DOHH2 (cell line): ENCODE data around the gene KCNK7.
A peak's percentile ranks its signal among the peaks of the same experiment; 100 is the strongest.
"Not testable (repeated sequence)": the region's sequence is repeated elsewhere in the genome, so short reads cannot be mapped to it uniquely, and the experiment has no call there.

Experiments
- H3F3A ChIP-seq: fragments of 200-600 bp; sonication (generic), shearing (Covaris generic); 2 replicates; pipeline ENCODE4 v1.6.0; 2016; ENCODE audit warnings: antibody characterized with exemption, mild to moderate bottlenecking; ENCODE audit not compliant: control insufficient read depth, insufficient read depth
- H3K27ac ChIP-seq: fragments of 200-600 bp; sonication (generic); 2 replicates; pipeline ENCODE4 v1.5.1; 2014; ENCODE audit warnings: low read depth, mild to moderate bottlenecking, low read length, moderate library complexity
- H3K27me3 ChIP-seq: fragments of 200-600 bp; sonication (generic); 2 replicates; pipeline ENCODE4 v1.6.1; 2014; ENCODE audit warnings: mild to moderate bottlenecking, low read length, mixed read lengths; ENCODE audit not compliant: control insufficient read depth
- H3K36me3 ChIP-seq: fragments of 200-600 bp; sonication (generic); 2 replicates; pipeline ENCODE4 v1.6.1; 2014; ENCODE audit warnings: mild to moderate bottlenecking, low read length, moderate library complexity, mixed read lengths; ENCODE audit not compliant: control insufficient read depth
- H3K4me1 ChIP-seq: fragments of 200-600 bp; sonication (generic); 2 replicates; pipeline ENCODE4 v1.6.1; 2014; ENCODE audit warnings: mild to moderate bottlenecking, low read length, mixed read lengths; ENCODE audit not compliant: control insufficient read depth
- H3K4me2 ChIP-seq: fragments of 200-600 bp; sonication (generic); 2 replicates; pipeline ENCODE4 v1.6.0; 2014; ENCODE audit warnings: mild to moderate bottlenecking, low read length, moderate library complexity
- H3K4me3 ChIP-seq: fragments of 200-600 bp; sonication (generic); 2 replicates; pipeline ENCODE4 v1.5.1; 2014; ENCODE audit warnings: mild to moderate bottlenecking, low read length, mixed read lengths
- H3K79me2 ChIP-seq: fragments of 200-600 bp; sonication (generic); 2 replicates; pipeline ENCODE4 v1.6.1; 2014; ENCODE audit warnings: mild to moderate bottlenecking, low read length, mixed read lengths; ENCODE audit not compliant: control insufficient read depth
- H3K9me2 ChIP-seq: fragments of 200-600 bp; sonication (generic); replicated peaks from 2 replicates; pipeline ENCODE4 v1.6.1; 2014; ENCODE audit warnings: mild to moderate bottlenecking, low read length, mixed read lengths; ENCODE audit not compliant: control insufficient read depth
- H3K9me3 ChIP-seq: fragments of 200-600 bp; sonication (generic); 2 replicates; pipeline ENCODE4 v1.6.1; 2014; ENCODE audit warnings: antibody characterized with exemption, low read length, mixed read lengths; ENCODE audit not compliant: control insufficient read depth, insufficient read depth
- H4K20me1 ChIP-seq: fragments of 200-600 bp; sonication (generic); 2 replicates; pipeline ENCODE4 v1.6.0; 2014; ENCODE audit warnings: low read depth, mild to moderate bottlenecking, antibody characterized with exemption, low read length, moderate library complexity; ENCODE audit not compliant: control insufficient read depth, insufficient read depth
- EZH2phosphoT487 ChIP-seq: fragments of 200-600 bp; sonication (generic); IDR thresholded peaks from 2 replicates; pipeline ENCODE4 v1.6.1; 2017; ENCODE audit warnings: borderline replicate concordance, mild to moderate bottlenecking, antibody characterized with exemption, low read length, moderate library complexity, mixed read lengths
- TF ChIP-seq, protein P1 (sequence below): fragments of 200-600 bp; sonication (generic); IDR thresholded peaks from one replicate; pipeline ENCODE4 v1.5.1; 2014; ENCODE audit warnings: antibody characterized with exemption, mild to moderate bottlenecking, low read depth, low read length; ENCODE audit not compliant: poor library complexity, severe bottlenecking

The KCNK7 gene

DNA sequence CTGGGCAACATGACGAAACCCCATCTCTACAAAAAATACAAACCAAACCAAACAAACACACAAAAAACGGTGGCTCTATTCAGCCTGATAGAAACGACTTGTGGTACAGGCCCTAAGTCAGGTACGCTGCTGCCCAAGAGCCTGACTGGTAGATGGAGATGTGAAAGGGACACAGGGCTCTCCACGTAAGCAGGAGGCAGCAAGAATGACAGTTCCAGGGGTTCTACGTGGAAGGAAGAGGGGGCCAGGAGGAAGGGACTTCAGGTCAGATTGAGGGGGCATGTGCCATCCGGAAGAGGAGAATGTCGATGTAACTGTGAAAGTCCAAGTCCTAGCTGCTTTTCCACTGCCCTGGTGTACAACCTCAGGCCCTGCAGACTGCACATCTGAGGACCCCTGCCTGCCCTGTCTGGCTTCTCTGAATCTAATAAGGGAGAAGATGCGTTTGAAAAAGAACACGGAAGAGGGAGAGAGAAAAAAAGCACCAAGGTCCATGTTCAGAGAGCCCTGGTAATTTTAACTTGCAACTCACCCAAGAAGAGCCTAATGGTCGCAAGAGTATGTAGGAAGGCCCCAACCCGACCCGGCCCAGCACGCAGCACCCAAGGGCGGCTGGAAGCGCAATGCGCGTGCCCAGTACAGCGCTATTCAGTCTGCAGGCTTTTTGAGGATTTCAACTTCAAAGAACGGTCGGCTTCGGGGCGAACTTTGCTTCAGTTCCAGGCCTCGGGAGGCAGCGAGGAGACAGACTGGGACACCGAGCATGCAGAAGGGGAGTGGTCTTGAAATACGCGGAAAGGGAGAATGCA is 26.2 kb downstream of the KCNK7 start:
- Histone ChIP-seq H3K4me1 (peaks cover 58% of the 10 kb centered on the region), H3K27ac (peak overlapping the region; percentile 83), H4K20me1 (0 out of 2 replicates have a peak, but pooled peaks cover 2% of the 10 kb centered on the region), H3K36me3 (peaks cover 35% of the 10 kb centered on the region), H3K9me2 (no peaks in the 10 kb centered on the region), H3K9me3 (no peaks in the 10 kb centered on the region), H3K27me3 (no peaks in the 10 kb centered on the region), H3K4me2 (peak overlapping the region; percentile 87), H3K4me3 (peak overlapping the region; percentile 98), H3K79me2 (peaks cover 71% of the 10 kb centered on the region), H3F3A (peaks cover 17% of the 10 kb centered on the region)
- no peak for TF ChIP-seq EZH2phosphoT487
- TF ChIP-seq, protein P1, sequence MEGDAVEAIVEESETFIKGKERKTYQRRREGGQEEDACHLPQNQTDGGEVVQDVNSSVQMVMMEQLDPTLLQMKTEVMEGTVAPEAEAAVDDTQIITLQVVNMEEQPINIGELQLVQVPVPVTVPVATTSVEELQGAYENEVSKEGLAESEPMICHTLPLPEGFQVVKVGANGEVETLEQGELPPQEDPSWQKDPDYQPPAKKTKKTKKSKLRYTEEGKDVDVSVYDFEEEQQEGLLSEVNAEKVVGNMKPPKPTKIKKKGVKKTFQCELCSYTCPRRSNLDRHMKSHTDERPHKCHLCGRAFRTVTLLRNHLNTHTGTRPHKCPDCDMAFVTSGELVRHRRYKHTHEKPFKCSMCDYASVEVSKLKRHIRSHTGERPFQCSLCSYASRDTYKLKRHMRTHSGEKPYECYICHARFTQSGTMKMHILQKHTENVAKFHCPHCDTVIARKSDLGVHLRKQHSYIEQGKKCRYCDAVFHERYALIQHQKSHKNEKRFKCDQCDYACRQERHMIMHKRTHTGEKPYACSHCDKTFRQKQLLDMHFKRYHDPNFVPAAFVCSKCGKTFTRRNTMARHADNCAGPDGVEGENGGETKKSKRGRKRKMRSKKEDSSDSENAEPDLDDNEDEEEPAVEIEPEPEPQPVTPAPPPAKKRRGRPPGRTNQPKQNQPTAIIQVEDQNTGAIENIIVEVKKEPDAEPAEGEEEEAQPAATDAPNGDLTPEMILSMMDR: no peak

DNA sequence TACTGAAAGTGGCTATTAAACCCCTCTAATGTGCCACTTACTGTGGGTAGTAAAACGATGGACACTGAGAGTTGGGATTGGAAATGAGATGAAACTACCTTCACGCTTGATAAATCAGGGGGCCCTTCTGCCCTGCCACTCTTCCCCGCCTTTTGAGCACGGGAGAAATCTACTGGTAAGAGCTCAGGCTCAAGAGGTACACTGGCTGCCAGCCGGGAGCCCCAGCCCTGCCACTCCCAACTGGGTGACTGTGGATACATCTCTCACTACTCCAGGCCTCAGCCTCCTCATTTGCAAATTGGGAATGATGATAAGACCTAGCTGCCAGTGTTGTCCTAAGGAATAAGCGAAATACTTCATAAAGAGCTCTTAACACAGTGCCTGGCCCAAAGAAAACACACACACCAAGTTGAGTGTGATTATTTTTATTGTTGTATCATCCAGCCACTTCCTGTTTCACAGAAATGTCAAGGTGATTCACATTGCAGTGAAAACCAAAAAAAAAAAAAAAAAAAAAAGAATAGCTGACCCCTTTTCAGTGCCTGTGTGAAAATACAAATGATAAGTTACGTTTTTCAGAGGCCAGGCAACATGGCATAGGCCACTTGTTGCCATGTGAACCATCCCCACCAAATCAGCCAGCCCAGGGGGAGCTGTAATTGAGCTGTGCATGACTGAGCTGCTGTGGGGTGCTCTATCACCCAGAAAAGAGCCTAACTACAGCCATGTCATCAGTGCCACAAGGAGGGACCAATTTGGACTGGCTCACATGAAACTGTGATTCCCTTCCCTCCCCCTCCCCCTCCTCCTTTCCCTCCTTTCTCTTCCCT is 29.8 kb downstream of the KCNK7 start:
- Histone ChIP-seq H3K4me2 (peak overlapping the region; percentile 50), H3K27ac (peak overlapping the region; percentile 38), H3K9me2 (no peaks in the 10 kb centered on the region), H3K9me3 (no peaks in the 10 kb centered on the region), H3K36me3 (peaks cover 19% of the 10 kb centered on the region), H3K4me1 (peaks cover 36% of the 10 kb centered on the region), H3F3A (peaks cover 7% of the 10 kb centered on the region), H3K4me3 (peak overlapping the region; percentile 27), H3K27me3 (no peaks in the 10 kb centered on the region), H3K79me2 (peaks cover 44% of the 10 kb centered on the region), H4K20me1 (no peaks in the 10 kb centered on the region)
- TF ChIP-seq, protein P1: no peak
- TF ChIP-seq EZH2phosphoT487: no peak

DNA sequence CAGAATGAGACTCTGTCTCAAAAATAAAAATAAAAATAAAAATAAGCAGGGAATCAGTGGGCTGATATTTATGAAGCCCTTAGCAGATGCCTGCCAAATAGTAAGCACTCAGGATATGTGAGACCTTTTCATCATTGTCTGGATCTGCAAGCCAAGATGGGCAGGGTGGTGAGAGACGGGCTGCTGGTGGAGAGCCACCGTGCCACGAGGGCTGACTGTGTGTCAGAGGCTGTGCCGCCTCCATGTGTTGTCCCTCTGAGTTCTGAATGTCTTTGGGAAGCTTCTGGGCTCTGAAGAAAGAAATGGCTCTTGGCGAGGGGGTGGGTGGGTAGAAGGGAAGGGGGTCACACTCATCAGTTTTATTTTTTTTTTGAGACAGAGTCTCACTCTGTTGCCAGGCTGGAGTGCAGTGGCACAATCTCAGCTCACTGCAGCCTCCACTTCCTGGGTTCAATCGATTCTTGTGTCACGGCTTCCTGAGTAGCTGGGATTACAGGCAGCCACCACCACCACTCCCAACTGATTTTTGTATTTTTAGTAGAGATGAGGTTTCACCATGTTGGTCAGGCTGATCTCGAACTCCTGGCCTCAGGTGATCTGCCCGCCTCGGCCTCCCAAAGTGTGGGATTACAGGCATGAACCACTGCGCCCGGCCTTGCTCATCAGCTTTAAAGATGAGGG is 30.6 kb downstream of the KCNK7 start:
- not testable (repeated sequence) for H3F3A ChIP-seq, H4K20me1 ChIP-seq, H3K27ac ChIP-seq, H3K9me3 ChIP-seq, H3K27me3 ChIP-seq, H3K4me3 ChIP-seq, H3K9me2 ChIP-seq
- peaks cover 36% of the 10 kb centered on the region for H3K4me1 ChIP-seq
- H3K36me3 ChIP-seq: peaks cover 19% of the 10 kb centered on the region
- peak overlapping the region; percentile 50 for H3K4me2 ChIP-seq
- H3K79me2 ChIP-seq: peaks cover 38% of the 10 kb centered on the region
